ENCODE data around the gene REG3G.

DNA sequence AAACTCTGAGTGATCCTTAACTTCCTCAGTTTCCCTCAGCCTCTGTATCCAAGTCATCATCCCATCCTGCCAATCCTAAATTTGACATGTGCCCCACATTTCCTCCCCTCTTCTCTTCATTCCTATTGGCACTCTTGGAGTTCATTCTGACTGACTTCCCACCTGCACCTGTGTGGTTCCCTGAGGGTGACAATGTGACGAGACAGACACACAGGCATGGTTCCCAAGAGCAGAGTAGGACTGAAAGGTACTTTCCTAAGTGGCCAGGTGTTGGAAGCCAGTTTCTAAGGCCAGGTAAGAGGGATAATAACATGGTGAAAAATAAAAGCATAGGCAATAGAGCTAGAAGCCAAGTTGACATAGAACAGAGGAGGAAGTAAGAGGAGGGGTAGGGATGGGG is 24.2 kb upstream of the REG3G start:
- TF ChIP-seq EZH2 (IDR thresholded peaks at IDR 0.05; ENCODE audit: low read length), result no peak
- TF ChIP-seq, protein P1, sequence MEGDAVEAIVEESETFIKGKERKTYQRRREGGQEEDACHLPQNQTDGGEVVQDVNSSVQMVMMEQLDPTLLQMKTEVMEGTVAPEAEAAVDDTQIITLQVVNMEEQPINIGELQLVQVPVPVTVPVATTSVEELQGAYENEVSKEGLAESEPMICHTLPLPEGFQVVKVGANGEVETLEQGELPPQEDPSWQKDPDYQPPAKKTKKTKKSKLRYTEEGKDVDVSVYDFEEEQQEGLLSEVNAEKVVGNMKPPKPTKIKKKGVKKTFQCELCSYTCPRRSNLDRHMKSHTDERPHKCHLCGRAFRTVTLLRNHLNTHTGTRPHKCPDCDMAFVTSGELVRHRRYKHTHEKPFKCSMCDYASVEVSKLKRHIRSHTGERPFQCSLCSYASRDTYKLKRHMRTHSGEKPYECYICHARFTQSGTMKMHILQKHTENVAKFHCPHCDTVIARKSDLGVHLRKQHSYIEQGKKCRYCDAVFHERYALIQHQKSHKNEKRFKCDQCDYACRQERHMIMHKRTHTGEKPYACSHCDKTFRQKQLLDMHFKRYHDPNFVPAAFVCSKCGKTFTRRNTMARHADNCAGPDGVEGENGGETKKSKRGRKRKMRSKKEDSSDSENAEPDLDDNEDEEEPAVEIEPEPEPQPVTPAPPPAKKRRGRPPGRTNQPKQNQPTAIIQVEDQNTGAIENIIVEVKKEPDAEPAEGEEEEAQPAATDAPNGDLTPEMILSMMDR (optimal IDR thresholded peaks at IDR 0.05 in 1 of 3, IDR thresholded peaks at IDR 0.05 in 1 of 3, conservative IDR thresholded peaks at IDR 0.05 in 1 of 3; ENCODE audit: extremely low read depth in 1 of 3, insufficient read depth in 2 of 3, low read length in 3 of 3), result no peak
